SK-N-MC (cell line): Measurements from ENCODE around the gene NGF.

Experiments
- EZH2 ChIP-seq: fragments of 200-600 bp; sonication (generic); IDR thresholded peaks from one replicate; pipeline ENCODE4 v1.6.1; 2017; ENCODE audit warnings: antibody characterized with exemption
- FOXP2 ChIP-seq: optimal IDR thresholded peaks from 2 replicates; pipeline ENCODE3; 2011; ENCODE audit warnings: mild to moderate bottlenecking, moderate library complexity; ENCODE audit not compliant: insufficient read depth; ENCODE audit errors: extremely low read length, control extremely low read depth
- POLR2AphosphoS5 ChIP-seq: IDR thresholded peaks from 2 replicates; pipeline ENCODE4 v1.6.1; 2012; ENCODE audit warnings: mild to moderate bottlenecking, low read depth, low read length, borderline replicate concordance

DNA sequence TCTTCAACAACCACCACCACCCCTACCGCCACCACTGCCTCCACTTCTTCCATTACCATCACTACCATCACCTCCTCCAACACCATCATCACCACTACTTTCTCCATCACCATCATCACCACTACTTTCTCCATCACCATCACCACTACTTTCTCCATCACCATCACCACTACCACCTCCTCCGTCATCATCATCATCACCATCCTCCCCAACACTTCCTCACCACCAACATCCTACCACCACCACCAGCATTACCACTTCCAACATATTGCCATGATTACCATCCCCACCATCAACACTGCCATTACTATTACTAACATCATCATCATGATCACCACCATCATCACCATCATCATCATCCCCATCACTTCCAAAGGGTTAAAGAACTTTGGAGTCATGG, 34.7 kb downstream of the NGF start:
- TF ChIP-seq EZH2 (no peak), FOXP2 (no peak), POLR2AphosphoS5 (no peak)
